Upper lobe of left lung (tissue), 6 donors: Measurements from ENCODE around the gene RNF213. TPM values are rescaled to one million over a fixed set of nuclear protein-coding genes. Genes with fewer than 3 reads are reported as not detected.
A peak's percentile ranks its signal among the peaks of the same experiment; 100 is the strongest.

Experiments used
- ATAC-seq, 2 donors: fragments of 200-7000 bp; cut with Tn5 transposase; one replicate each; pipeline ENCODE4 v1.9.1; 2022; ENCODE audit warnings: mild to moderate bottlenecking in 2 of 2, moderate library complexity in 2 of 2; ENCODE audit not compliant: low FRiP score in 2 of 2
- DNase-seq, 2 donors: peaks; one replicate each; pipeline ENCODE4 v3.0.0-alpha.2; 2019 to 2020
- H3K27ac ChIP-seq, 4 donors: fragments of 200-600 bp; sonication (generic); one replicate each; pipeline ENCODE4 v1.5.1; 2016 to 2019
- H3K27me3 ChIP-seq, 4 donors: fragments of 200-600 bp; sonication (generic); one replicate each; pipeline ENCODE4 v1.5.1; 2017 to 2019
- H3K36me3 ChIP-seq, 4 donors: fragments of 200-600 bp; sonication (generic); one replicate each; pipeline ENCODE4 v1.5.1; 2016 to 2019
- H3K4me1 ChIP-seq, 4 donors: fragments of 200-600 bp; sonication (generic); one replicate each; pipeline ENCODE4 v1.5.1; 2018 to 2019
- H3K4me3 ChIP-seq, 4 donors: fragments of 200-600 bp; sonication (generic); one replicate each; pipeline ENCODE4 v1.5.1; 2017 to 2019; ENCODE audit warnings: mild to moderate bottlenecking in 2 of 4, moderate library complexity in 1 of 4
- H3K9me3 ChIP-seq, 4 donors: fragments of 200-600 bp; sonication (generic); one replicate each; pipeline ENCODE4 v1.5.1; 2018 to 2019
- EP300 ChIP-seq, 4 donors: sonication (generic); formaldehyde crosslinking; IDR thresholded peaks; one replicate each; pipeline ENCODE4 v1.5.1; 2017; ENCODE audit warnings: antibody characterized with exemption in 4 of 4, control low read depth in 2 of 4
- POLR2A ChIP-seq, 4 donors: fragments of 450-650 bp; IDR thresholded peaks; one replicate each; pipeline ENCODE4 v1.5.1; 2016 to 2017; ENCODE audit warnings: antibody characterized with exemption in 4 of 4, mild to moderate bottlenecking in 2 of 4
- POLR2AphosphoS5 ChIP-seq, 2 donors: sonication (generic); formaldehyde crosslinking; IDR thresholded peaks; one replicate each; pipeline ENCODE4 v1.5.1; 2017; ENCODE audit warnings: antibody characterized with exemption in 2 of 2
- WGBS, 2 donors: methylation state at CpG; one replicate each; pipeline ENCODE4 v1.1.5; 2017 to 2018; 5-methylcytosine and 5-hydroxymethylcytosine counted together
- total RNA-seq, 6 donors: library from RNA; depleted of rRNA in 4 of 6; stranded (reverse); fragments of >200 nt in 4 of 6; gene quantifications; one replicate each; pipeline versions ENCODE4 v1.1.0 to v1.2.1, GENCODE V29; 2016 to 2021
- TF ChIP-seq, protein P1 (sequence below), 6 experiments: fragments of 450-650 bp in 4 of 6; fragments of 200-600 bp in 2 of 6; sonication (generic) in 2 of 6; IDR thresholded peaks; one replicate each; pipeline ENCODE4 v1.5.1; 2016 to 2019; ENCODE audit warnings: antibody characterized with exemption in 6 of 6
- donor health status: DM: no; HTN: no; CAD: no; lungs with moderate emphysema.
- donor health status: DM: no; HTN: yes; CAD: no; lungs with severe emphysema.

RNF213 gene
- total RNA-seq, 6 donors from 2014 or later, result 135 to 619 (median 207) TPM

DNA sequence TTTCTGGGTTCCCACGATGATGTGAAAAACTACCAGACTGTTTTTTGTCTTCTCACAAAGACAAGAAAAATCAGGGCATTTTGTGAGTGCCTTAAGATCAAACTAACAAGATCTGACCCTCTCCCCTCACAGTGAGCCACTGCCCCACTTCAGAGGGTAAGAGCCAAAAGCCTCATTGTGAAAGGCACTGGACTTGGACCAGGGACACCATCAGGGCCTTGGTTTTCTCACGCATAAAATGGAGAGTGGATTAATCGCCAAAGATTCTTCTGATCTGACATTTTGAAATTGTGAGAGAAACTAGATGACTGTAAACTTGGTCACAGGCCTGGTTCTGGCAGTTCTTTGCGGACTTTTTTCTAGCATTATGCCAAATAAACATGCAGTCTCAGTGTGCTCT, 133.3 kb downstream of the RNF213 start:
- 73 to 83% methylated on average over 4 of the region's 4 CpGs for WGBS, 2 donors
- peaks cover 26 to 72% (median 64%) of the 10 kb centered on the region in 4 donors for H3K36me3 ChIP-seq
- peak overlapping the region in 3 of 4 donors; percentile 9 to 54 (median 29) for H3K27ac ChIP-seq
- no peaks in the 10 kb centered on the region for H3K27me3 ChIP-seq
- H3K4me3 ChIP-seq, result no peak overlapping the region
- TF ChIP-seq, protein P1, sequence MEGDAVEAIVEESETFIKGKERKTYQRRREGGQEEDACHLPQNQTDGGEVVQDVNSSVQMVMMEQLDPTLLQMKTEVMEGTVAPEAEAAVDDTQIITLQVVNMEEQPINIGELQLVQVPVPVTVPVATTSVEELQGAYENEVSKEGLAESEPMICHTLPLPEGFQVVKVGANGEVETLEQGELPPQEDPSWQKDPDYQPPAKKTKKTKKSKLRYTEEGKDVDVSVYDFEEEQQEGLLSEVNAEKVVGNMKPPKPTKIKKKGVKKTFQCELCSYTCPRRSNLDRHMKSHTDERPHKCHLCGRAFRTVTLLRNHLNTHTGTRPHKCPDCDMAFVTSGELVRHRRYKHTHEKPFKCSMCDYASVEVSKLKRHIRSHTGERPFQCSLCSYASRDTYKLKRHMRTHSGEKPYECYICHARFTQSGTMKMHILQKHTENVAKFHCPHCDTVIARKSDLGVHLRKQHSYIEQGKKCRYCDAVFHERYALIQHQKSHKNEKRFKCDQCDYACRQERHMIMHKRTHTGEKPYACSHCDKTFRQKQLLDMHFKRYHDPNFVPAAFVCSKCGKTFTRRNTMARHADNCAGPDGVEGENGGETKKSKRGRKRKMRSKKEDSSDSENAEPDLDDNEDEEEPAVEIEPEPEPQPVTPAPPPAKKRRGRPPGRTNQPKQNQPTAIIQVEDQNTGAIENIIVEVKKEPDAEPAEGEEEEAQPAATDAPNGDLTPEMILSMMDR (IDR thresholded peaks at IDR 0.05), result no peak
- TF ChIP-seq EP300 (IDR thresholded peaks at IDR 0.05) (no peak), POLR2A (IDR thresholded peaks at IDR 0.05) (no peak), POLR2AphosphoS5 (IDR thresholded peaks at IDR 0.05) (no peak)
- ATAC-seq (no peak), DNase-seq (no peak)
- H3K9me3 ChIP-seq, result no peaks in the 10 kb centered on the region
- peaks cover 0 to 7% (median 1%) of the 10 kb centered on the region in 4 donors for H3K4me1 ChIP-seq

DNA sequence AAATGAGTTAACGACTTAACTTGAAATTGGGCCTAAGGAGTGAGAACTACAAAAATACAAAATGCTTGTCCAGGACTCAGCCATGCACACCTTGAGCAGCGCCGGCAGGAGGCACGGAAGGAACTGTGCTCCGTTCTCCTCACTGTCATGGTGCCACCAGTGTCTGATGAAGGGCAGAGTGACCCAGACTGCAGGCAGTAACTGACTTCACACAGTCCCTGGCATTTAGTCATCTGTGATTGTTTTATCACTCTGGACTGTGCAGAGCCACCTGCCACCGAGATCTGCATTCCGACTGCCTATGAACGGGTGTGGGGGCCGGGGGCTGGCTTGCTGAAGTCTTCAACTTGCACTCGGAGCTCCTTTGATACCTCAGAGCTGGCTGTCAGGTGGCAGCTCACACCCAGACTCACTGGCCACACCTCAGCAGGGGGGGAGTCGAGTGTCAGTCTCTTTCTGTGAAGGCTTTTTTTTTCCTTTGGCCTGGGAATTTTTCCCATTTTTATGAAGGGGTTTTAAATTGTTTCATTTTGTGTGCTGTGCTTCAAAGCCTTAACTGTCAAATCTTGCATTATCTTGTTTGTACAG, 134.1 kb downstream of the RNF213 start:
- H3K4me3 ChIP-seq, result no peak overlapping the region
- H3K27ac ChIP-seq, result peak overlapping the region in 2 of 4 donors; percentile 9 to 54
- ATAC-seq (peak in 1 of 2 donors; percentile 23), DNase-seq (no peak)
- H3K9me3 ChIP-seq, result no peaks in the 10 kb centered on the region
- TF ChIP-seq POLR2AphosphoS5 (IDR thresholded peaks at IDR 0.05), result no peak
- TF ChIP-seq POLR2A (IDR thresholded peaks at IDR 0.05), result no peak
- TF ChIP-seq, protein P1 (IDR thresholded peaks at IDR 0.05), result no peak
- no peak for TF ChIP-seq EP300 (IDR thresholded peaks at IDR 0.05)
- 78 to 91% methylated on average over 7 to 11 of the region's 11 CpGs for WGBS, 2 donors
- H3K27me3 ChIP-seq, result no peaks in the 10 kb centered on the region
- H3K4me1 ChIP-seq, result peaks cover 0 to 7% (median 1%) of the 10 kb centered on the region in 4 donors
- peaks cover 18 to 65% (median 56%) of the 10 kb centered on the region in 4 donors for H3K36me3 ChIP-seq

DNA sequence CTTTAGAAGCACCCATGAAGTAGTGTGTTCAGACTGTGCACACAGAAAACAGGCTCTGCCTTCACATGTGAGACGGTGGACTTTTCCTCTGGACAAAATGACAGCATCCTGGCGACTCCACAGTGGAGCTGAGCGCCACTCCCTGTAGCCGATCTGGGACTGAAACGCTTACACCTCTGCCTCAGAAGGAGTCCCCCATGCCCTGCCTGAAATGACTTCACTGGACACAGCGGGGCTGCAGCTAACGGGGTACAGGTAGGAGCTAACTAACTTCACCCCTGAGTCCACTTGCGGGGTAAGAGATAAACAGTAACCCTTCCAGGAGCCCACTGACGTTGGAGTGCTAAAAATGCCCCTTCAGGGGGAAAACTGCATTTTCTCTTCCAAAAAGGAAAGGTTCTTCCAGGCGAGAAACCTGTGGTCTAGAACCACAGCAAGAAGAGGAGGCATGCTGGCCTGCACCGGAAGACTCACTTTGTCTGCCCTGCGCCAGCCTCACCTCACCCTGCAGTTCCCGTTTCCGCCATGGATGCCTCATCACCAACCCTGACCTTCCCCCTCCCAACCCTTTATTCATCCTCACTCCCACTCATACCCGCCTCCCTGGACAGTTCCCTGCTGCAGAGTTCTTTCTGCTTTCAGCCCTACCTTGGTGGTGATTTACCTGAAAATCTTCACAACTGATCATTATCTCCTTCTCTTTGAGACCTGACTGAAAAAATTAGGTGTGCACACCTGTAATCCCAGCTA, 134.9 kb downstream of the RNF213 start:
- DNase-seq, result no peak
- Histone ChIP-seq H3K27me3 (no peaks in the 10 kb centered on the region), H3K36me3 (peaks cover 13 to 56% (median 48%) of the 10 kb centered on the region in 4 donors), H3K9me3 (no peaks in the 10 kb centered on the region), H3K27ac (peak overlapping the region in 1 of 4 donors; percentile 9), H3K4me3 (no peak overlapping the region), H3K4me1 (peaks cover 0 to 7% (median 1%) of the 10 kb centered on the region in 4 donors)
- TF ChIP-seq POLR2AphosphoS5 (IDR thresholded peaks at IDR 0.05) (no peak), EP300 (IDR thresholded peaks at IDR 0.05) (no peak), POLR2A (IDR thresholded peaks at IDR 0.05) (no peak)
- TF ChIP-seq, protein P1 (IDR thresholded peaks at IDR 0.05), result no peak
- peak in 1 of 2 donors; percentile 17 for ATAC-seq
- WGBS, 2 donors, result 82 to 88% methylated on average over 15 of the region's 15 CpGs

DNA sequence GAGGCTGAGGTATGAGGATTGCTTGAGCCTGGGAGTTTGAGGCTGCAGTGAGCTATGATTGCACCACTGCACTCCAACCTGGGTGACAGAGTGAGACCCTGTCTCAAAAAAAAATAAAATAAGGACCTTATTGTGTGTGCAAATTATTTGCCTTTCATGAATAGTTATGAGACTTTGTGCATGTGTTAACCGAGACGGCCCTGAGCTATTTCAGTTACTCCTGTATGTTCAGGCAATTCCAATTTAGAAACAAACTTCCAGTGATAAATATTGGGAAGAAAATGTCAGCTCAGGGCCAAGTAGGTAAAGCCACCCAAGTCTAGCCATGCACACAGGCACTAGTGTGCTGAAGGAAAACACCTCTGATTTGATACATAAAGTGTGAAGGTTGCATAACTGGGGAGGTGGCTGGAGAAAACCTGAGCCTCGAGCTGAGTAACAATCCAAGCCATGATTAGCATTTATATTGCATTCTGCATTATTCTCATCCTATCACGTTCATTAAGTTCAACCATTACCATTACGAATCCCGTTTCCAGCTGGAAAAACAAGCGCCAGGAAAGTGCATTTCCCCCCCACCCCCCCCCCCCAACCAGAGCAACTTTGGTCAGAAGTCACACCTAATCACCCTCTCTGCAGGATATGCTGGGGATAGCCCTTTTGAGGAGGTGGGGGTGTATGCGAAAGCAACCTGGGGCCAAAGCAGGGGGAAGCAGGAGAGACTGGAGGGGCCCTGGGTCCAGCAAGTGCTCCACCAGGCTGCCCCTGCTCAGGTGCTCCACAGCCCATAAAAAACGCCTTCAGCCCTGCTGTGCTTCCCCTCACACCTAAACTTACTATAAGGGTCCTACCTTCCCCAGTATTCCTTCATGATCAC, 135.7 kb downstream of the RNF213 start:
- no peak for DNase-seq
- no peak overlapping the region for H3K27ac ChIP-seq

More for the DNA sequence above, 135.7 kb downstream of the RNF213 start:
- H3K27me3 ChIP-seq, result no peaks in the 10 kb centered on the region
- TF ChIP-seq POLR2AphosphoS5 (IDR thresholded peaks at IDR 0.05), result no peak
- TF ChIP-seq POLR2A (IDR thresholded peaks at IDR 0.05), result no peak
- TF ChIP-seq, protein P1 (IDR thresholded peaks at IDR 0.05), result no peak
- no peak for TF ChIP-seq EP300 (IDR thresholded peaks at IDR 0.05)
- no peaks in the 10 kb centered on the region for H3K9me3 ChIP-seq
- peaks cover 11 to 48% (median 40%) of the 10 kb centered on the region in 4 donors for H3K36me3 ChIP-seq
- no peak overlapping the region for H3K4me3 ChIP-seq
- 71 to 77% methylated on average over 9 of the region's 9 CpGs for WGBS, 2 donors
- peaks cover 0 to 7% (median 1%) of the 10 kb centered on the region in 4 donors for H3K4me1 ChIP-seq
- ATAC-seq, result no peak
